Measurements from ENCODE around the gene SOCS3. TPM values are rescaled to one million over a fixed set of nuclear protein-coding genes. Genes with fewer than 3 reads are reported as not detected.

The SOCS3 gene
- total and polyA plus RNA-seq, 10 of the 15 experiments (the other 5 are each of a cell fraction or from before 2014, with no cell fraction given): 0.05 to 3.9 (median 1.0) TPM

GRCh38 chr17:78401246-78401645 is 41.4 kb upstream of the SOCS3 start:
- no peak overlapping the region for H3K27ac ChIP-seq (ENCODE audit: control insufficient read depth, insufficient read depth)
- H2AFZ ChIP-seq (ENCODE audit: control insufficient read depth, low read depth, low read length): no peak overlapping the region
- no peaks in the 10 kb centered on the region for H3K4me1 ChIP-seq (ENCODE audit: control insufficient read depth, insufficient read depth, low read length)
- FAIRE-seq: no peak
- H3K79me2 ChIP-seq (ENCODE audit: control insufficient read depth, insufficient read depth, low read length): no peaks in the 10 kb centered on the region
- H3K9ac ChIP-seq (ENCODE audit: control insufficient read depth, insufficient read depth, low read length): no peak overlapping the region
- POLR2A ChIA-PET: no interaction called here
- intact Hi-C loops (cut with micrococcal nuclease; ENCODE audit: unreplicated experiment) (no loop called here), in situ Hi-C loops (cut with MboI) (no loop called here)
- H3K9me3 ChIP-seq (replicated peaks; ENCODE audit: control insufficient read depth, insufficient read depth, low read length): no peaks in the 10 kb centered on the region
- 71% methylated on average over 6 of the region's 6 CpGs for WGBS (ENCODE audit: insufficient coverage, insufficient replicate concordance, low lambda C conversion rate, missing lambda C conversion rate)
- SMC1A ChIA-PET (ENCODE audit: uncharacterized antibody, unreplicated experiment): interaction anchor here (1.1 to 1.9 kb wide), 2 partner anchors 10 to 36 kb away, joined by 3 to 4 read pairs; no protein-coding TSS in a partner anchor
- no peak overlapping the region for H3K4me2 ChIP-seq (ENCODE audit: control insufficient read depth, insufficient read depth)
- peaks cover 32 to 57% of the 10 kb centered on the region in 2 experiments for H3K36me3 ChIP-seq (ENCODE audit: control insufficient read depth in 2 of 2, insufficient read depth in 2 of 2, low read length in 1 of 2)
- no TSS peak for BruUV-seq (replicated peaks)
- RAD21 ChIA-PET (ENCODE audit: unreplicated experiment): no interaction called here
- H4K20me1 ChIP-seq (ENCODE audit: control insufficient read depth, insufficient read depth): no peaks in the 10 kb centered on the region
- DNase-seq (ENCODE audit: low read depth, low spot score): no peak
- H3K4me3 ChIP-seq: no peak overlapping the region
- no peaks in the 10 kb centered on the region for H3K27me3 ChIP-seq (replicated peaks in 1 of 2; ENCODE audit: control insufficient read depth in 2 of 2, insufficient read depth in 2 of 2, low read length in 1 of 2)
- ATAC-seq: no peak
- CTCF ChIA-PET: interaction anchor here (0.7 to 0.9 kb wide), 2 partner anchors 8 to 41 kb away, joined by 3 read pairs; no protein-coding TSS in a partner anchor
- TF ChIP-seq RB1 (IDR thresholded peaks at IDR 0.05; ENCODE audit: borderline replicate concordance): no peak
- no peak for TF ChIP-seq SREBF1 (IDR thresholded peaks at IDR 0.05; ENCODE audit: low read length)
- TF ChIP-seq ZBTB33 (IDR thresholded peaks at IDR 0.05): no peak
- no peak for TF ChIP-seq NR2C2 (IDR thresholded peaks at IDR 0.05; ENCODE audit: borderline replicate concordance, control insufficient read depth, insufficient read length, low read depth)
- no peak for TF ChIP-seq POLR2A (IDR thresholded peaks at IDR 0.05; ENCODE audit: low read depth, low read length)
- TF ChIP-seq TCF3 (IDR thresholded peaks at IDR 0.05; ENCODE audit: borderline replicate concordance, insufficient read depth, low read depth, low read length): no peak
- TF ChIP-seq ZBTB40 (IDR thresholded peaks at IDR 0.05; ENCODE audit: borderline replicate concordance): no peak
- TF ChIP-seq BMI1 (IDR thresholded peaks at IDR 0.05; ENCODE audit: borderline replicate concordance): no peak
- TF ChIP-seq YBX1 (IDR thresholded peaks at IDR 0.05): no peak
- TF ChIP-seq, protein P1, sequence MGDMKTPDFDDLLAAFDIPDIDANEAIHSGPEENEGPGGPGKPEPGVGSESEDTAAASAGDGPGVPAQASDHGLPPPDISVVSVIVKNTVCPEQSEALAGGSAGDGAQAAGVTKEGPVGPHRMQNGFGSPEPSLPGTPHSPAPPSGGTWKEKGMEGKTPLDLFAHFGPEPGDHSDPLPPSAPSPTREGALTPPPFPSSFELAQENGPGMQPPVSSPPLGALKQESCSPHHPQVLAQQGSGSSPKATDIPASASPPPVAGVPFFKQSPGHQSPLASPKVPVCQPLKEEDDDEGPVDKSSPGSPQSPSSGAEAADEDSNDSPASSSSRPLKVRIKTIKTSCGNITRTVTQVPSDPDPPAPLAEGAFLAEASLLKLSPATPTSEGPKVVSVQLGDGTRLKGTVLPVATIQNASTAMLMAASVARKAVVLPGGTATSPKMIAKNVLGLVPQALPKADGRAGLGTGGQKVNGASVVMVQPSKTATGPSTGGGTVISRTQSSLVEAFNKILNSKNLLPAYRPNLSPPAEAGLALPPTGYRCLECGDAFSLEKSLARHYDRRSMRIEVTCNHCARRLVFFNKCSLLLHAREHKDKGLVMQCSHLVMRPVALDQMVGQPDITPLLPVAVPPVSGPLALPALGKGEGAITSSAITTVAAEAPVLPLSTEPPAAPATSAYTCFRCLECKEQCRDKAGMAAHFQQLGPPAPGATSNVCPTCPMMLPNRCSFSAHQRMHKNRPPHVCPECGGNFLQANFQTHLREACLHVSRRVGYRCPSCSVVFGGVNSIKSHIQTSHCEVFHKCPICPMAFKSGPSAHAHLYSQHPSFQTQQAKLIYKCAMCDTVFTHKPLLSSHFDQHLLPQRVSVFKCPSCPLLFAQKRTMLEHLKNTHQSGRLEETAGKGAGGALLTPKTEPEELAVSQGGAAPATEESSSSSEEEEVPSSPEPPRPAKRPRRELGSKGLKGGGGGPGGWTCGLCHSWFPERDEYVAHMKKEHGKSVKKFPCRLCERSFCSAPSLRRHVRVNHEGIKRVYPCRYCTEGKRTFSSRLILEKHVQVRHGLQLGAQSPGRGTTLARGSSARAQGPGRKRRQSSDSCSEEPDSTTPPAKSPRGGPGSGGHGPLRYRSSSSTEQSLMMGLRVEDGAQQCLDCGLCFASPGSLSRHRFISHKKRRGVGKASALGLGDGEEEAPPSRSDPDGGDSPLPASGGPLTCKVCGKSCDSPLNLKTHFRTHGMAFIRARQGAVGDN (IDR thresholded peaks at IDR 0.05): no peak
- TF ChIP-seq CBFB (IDR thresholded peaks at IDR 0.05; ENCODE audit: low read depth): no peak
- no peak for TF ChIP-seq EZH2 (IDR thresholded peaks at IDR 0.05; ENCODE audit: borderline replicate concordance, control insufficient read depth, low read depth, low read length)
- TF ChIP-seq TCF12 (IDR thresholded peaks at IDR 0.05; ENCODE audit: low read depth, low read length): no peak
- no peak for TF ChIP-seq NFIC (IDR thresholded peaks at IDR 0.05; ENCODE audit: low read depth, low read length)
- TF ChIP-seq ASH2L (IDR thresholded peaks at IDR 0.05; ENCODE audit: borderline replicate concordance, low read depth): no peak
- TF ChIP-seq CHD2 (IDR thresholded peaks at IDR 0.05; ENCODE audit: borderline replicate concordance, low read depth, low read length): no peak
